ENCODE data around the gene KAT8. TPM values are rescaled to one million over a fixed set of nuclear protein-coding genes. Genes with fewer than 3 reads are reported as not detected.

KAT8 gene
- total RNA-seq, 1 experiment from 2014 or later = 42.0 TPM

GRCh38 chr16:31081428-31082351, 35.8 kb upstream of the KAT8 start:
- Mint-ChIP-seq H3K4me3 (ENCODE audit: unreplicated experiment) (no peak overlapping the region), H3K27ac (ENCODE audit: low read depth, unreplicated experiment) (peak overlapping the region; percentile 6), H3K4me1 (ENCODE audit: insufficient read depth, unreplicated experiment) (peaks cover 6% of the 10 kb centered on the region), H3K9me3 (ENCODE audit: unreplicated experiment) (no peaks in the 10 kb centered on the region), H3K27me3 (ENCODE audit: insufficient read depth, unreplicated experiment) (no peaks in the 10 kb centered on the region), H3K36me3 (ENCODE audit: insufficient read depth, unreplicated experiment) (peaks cover 21% of the 10 kb centered on the region)
- POLR2A ChIA-PET = interaction anchor here (0.6 to 1.0 kb wide), 3 partner anchors 10 to 363 kb away, joined by 3 read pairs; no protein-coding TSS in a partner anchor
- no peak for TF ChIP-seq CTCF (IDR thresholded peaks at IDR 0.05; ENCODE audit: unreplicated experiment)
- intact Hi-C loops (cut with micrococcal nuclease) = no loop called here
- no TSS peak for BruUV-seq (replicated peaks)
- CTCF ChIA-PET = interaction anchor here (0.6 kb wide), 1 partner anchor 355 kb away, joined by 3 read pairs; no protein-coding TSS in a partner anchor
- no peak for DNase-seq (ENCODE audit: unreplicated experiment)

DNA sequence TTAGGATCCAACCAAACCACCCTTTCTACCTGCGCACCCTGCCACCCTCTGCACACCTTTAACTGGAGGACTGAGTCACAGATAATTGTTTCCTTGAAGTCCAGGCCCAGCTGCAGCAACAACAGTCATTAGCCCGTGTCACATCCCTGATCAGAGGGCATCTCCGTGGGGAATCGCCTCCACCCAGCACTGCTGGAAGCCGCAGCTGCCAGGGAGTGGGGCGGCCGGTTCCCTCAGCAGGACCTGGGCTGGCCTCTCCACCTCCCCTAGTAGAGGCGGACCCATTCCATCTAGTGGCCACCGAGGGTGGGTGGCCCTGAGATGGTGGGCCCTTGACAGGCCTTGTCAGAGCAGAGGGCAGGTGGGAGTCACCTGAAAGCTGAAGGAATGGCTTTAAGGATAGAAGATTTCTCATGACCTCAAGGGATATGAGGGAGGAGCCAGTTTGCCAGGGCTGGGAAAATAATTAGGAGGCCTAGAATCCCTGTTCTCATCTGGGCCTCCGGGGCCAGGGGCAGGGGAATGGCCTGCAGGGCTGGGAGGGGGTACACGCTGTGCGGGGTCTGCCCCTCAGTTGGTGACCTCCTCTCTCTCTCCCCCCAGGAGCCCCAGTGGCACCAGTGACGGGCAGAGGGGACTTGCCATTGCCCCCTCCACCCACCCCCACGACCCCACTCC, 35.0 kb upstream of the KAT8 start:
- ChIA-PET POLR2A (no interaction called here), CTCF (interaction anchor here (0.8 kb wide), 1 partner anchor 12 kb away, joined by 5 read pairs; the partner anchor contains the start of gene VKORC1)
- H3K4me3 Mint-ChIP-seq (ENCODE audit: unreplicated experiment) = no peak overlapping the region
- intact Hi-C loops (cut with micrococcal nuclease) = no loop called here
- H3K4me1 Mint-ChIP-seq (ENCODE audit: insufficient read depth, unreplicated experiment) = peaks cover 6% of the 10 kb centered on the region
- H3K27ac Mint-ChIP-seq (ENCODE audit: low read depth, unreplicated experiment) = peak overlapping the region; percentile 6
- H3K9me3 Mint-ChIP-seq (ENCODE audit: unreplicated experiment) = no peaks in the 10 kb centered on the region
- no peaks in the 10 kb centered on the region for H3K27me3 Mint-ChIP-seq (ENCODE audit: insufficient read depth, unreplicated experiment)
- no TSS peak for BruUV-seq (replicated peaks)
- no peak for DNase-seq (ENCODE audit: unreplicated experiment)
- no peak for TF ChIP-seq CTCF (IDR thresholded peaks at IDR 0.05; ENCODE audit: unreplicated experiment)
- H3K36me3 Mint-ChIP-seq (ENCODE audit: insufficient read depth, unreplicated experiment) = peaks cover 17% of the 10 kb centered on the region

- intact Hi-C loops (cut with micrococcal nuclease) = no loop called here
- POLR2A ChIA-PET = interaction anchor here (2.0 kb wide), 1 partner anchor 9 kb away, joined by 6 read pairs; the partner anchor contains the start of genes ZNF646 and ZNF668
- DNase-seq (ENCODE audit: unreplicated experiment) = no peak
- peaks cover 13% of the 10 kb centered on the region for H3K36me3 Mint-ChIP-seq (ENCODE audit: insufficient read depth, unreplicated experiment)
- H3K4me3 Mint-ChIP-seq (ENCODE audit: unreplicated experiment) = no peak overlapping the region
- CTCF ChIA-PET = interaction anchor here (0.8 kb wide), 1 partner anchor 12 kb away, joined by 5 read pairs; the partner anchor contains the start of gene VKORC1
- no TSS peak for BruUV-seq (replicated peaks)
- no peak for TF ChIP-seq CTCF (IDR thresholded peaks at IDR 0.05; ENCODE audit: unreplicated experiment)
- H3K27me3 Mint-ChIP-seq (ENCODE audit: insufficient read depth, unreplicated experiment) = no peaks in the 10 kb centered on the region
- H3K27ac Mint-ChIP-seq (ENCODE audit: low read depth, unreplicated experiment) = no peak overlapping the region
- H3K4me1 Mint-ChIP-seq (ENCODE audit: insufficient read depth, unreplicated experiment) = peaks cover 6% of the 10 kb centered on the region
- no peaks in the 10 kb centered on the region for H3K9me3 Mint-ChIP-seq (ENCODE audit: unreplicated experiment)
Measured at GRCh38 chr16:31083081-31083480, 34.4 kb upstream of the KAT8 start.

GRCh38 chr16:31083556-31083955, 33.9 kb upstream of the KAT8 start:
- no peak overlapping the region for H3K27ac Mint-ChIP-seq (ENCODE audit: low read depth, unreplicated experiment)
- peaks cover 6% of the 10 kb centered on the region for H3K4me1 Mint-ChIP-seq (ENCODE audit: insufficient read depth, unreplicated experiment)
- H3K9me3 Mint-ChIP-seq (ENCODE audit: unreplicated experiment) = no peaks in the 10 kb centered on the region
- H3K27me3 Mint-ChIP-seq (ENCODE audit: insufficient read depth, unreplicated experiment) = no peaks in the 10 kb centered on the region
- peaks cover 13% of the 10 kb centered on the region for H3K36me3 Mint-ChIP-seq (ENCODE audit: insufficient read depth, unreplicated experiment)
- CTCF ChIA-PET = no interaction called here
- H3K4me3 Mint-ChIP-seq (ENCODE audit: unreplicated experiment) = no peak overlapping the region
- no TSS peak for BruUV-seq (replicated peaks)
- intact Hi-C loops (cut with micrococcal nuclease) = no loop called here
- POLR2A ChIA-PET = interaction anchor here (2.0 kb wide), 1 partner anchor 10 kb away, joined by 6 read pairs; the partner anchor contains the start of genes ZNF646 and ZNF668
- no peak for DNase-seq (ENCODE audit: unreplicated experiment)
- no peak for TF ChIP-seq CTCF (IDR thresholded peaks at IDR 0.05; ENCODE audit: unreplicated experiment)
